HG03558 (cell line): ENCODE data around the gene PGAP3.
"Not testable (repeated sequence)": the region's sequence is repeated elsewhere in the genome, so short reads cannot be mapped to it uniquely, and the experiment has no call there.

Source experiments
- ATAC-seq: cut with Tn5 transposase; IDR thresholded peaks from one replicate; pipeline ENCODE4 v1.9.1; 2021; ENCODE audit warnings: moderate number of reproducible peaks; ENCODE audit not compliant: unreplicated experiment; ENCODE audit errors: extremely low read depth

Gene PGAP3, protein sequence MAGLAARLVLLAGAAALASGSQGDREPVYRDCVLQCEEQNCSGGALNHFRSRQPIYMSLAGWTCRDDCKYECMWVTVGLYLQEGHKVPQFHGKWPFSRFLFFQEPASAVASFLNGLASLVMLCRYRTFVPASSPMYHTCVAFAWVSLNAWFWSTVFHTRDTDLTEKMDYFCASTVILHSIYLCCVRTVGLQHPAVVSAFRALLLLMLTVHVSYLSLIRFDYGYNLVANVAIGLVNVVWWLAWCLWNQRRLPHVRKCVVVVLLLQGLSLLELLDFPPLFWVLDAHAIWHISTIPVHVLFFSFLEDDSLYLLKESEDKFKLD

DNA sequence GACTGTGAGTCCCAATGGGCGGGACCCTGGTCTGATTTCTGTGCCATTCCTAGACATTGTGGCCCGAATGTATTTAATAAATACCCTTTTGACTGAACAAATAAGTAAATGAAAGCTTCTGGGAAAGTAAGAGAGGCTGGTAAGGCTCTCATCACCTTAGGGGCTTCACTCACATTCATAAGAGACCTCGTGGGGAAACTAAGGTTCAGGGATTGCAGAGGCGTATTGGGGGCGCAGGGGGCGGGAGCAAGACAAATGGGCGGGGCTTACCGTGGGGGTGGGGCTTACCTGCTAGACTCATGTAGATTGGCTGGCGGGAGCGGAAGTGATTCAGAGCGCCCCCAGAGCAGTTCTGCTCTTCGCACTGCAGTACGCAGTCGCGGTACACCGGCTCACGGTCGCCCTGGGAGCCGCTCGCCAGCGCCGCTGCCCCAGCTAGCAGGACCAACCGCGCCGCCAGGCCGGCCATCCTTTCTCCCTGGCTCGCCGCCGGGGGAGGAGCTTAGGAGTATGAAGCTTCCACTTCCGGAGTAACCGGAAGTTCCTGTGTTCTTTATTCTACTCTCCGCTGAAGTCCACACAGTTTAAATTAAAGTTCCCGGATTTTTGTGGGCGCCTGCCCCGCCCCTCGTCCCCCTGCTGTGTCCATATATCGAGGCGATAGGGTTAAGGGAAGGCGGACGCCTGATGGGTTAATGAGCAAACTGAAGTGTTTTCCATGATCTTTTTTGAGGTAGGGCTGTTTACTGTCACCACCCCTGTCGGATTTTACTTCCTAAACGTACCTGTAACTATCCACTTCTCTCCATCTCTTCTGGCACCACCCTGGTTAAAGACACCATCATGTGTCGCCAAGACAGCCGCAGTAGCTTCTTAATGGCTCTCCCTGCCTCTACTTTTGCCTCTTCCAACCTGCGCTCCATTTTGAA, at the start of gene PGAP3:
PGAP3 (minus strand) TSS at position 512 of the 929 bp plus-strand sequence; CDS start at position 469, 43 bp downstream.
- peak; percentile 67 for ATAC-seq

DNA sequence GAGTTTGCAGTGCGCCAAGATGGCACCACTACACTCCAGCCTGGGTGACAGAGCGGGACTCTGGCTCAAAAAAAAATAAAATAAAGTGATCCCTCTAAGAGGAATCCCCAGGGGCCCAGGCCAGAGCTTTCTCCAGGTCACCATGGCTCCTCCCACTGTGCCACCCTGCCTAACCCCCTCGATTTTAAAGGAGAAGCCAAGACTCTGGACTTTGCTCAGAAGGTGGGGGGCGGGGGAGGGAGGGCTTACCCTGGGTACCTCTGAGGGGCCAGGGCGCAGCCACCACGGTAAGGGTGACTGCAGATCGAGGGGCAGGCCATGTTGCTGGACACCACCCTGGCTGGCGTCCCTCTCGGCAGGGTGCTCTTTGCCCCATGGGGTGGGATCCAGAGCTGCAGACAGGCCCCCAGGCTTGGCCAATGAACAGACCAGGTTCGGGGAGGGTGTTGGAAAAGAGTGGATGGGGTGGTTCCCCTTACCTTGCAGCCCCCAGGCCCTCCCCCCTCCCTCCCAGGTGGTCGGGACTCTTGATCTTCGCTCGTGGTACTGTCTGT, 49.4 kb upstream of the PGAP3 start:
- no peak for ATAC-seq

DNA sequence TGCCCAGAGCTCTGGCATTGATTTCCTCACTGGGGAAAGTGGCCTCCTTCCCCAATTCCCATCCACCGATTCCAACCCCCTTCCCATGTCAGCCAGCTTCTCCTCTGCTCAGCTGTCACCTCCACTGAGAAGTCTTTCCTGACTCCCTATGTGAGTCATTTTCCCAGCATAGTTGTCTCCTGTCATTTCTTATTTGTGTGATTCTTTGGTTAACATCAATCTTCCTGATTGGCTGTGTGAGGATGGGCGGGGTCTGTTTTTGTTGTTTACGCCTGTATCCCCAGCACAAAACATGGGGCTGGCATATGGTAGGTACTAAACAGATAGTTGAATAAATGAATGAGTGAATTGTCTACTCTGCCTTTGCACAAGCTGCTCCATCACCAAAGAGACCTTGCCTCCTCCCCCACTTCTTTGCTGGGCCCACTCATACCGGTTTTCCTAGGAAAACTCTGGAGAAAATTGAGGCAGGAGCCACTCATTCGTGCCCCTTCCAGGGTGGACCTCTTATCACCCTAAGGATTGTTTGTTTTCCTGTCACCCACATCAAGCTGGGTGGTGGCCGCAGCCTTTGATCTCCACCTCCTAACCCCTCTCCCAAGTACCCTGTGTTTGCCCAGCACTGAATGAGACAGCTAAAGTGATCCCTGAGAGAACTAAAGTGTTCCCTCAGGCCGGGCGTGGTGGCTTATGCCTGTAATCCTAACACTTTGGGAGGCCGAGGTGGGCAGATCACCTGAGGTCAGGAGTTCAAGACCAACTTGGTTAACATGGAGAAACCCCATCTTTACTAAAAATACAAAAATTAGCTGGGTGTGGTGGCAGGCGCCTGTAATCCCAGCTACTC, 48.7 kb upstream of the PGAP3 start:
- ATAC-seq = no peak

GRCh38 chr17:39735882-39736281, 48.0 kb upstream of the PGAP3 start:
- ATAC-seq = no peak

DNA sequence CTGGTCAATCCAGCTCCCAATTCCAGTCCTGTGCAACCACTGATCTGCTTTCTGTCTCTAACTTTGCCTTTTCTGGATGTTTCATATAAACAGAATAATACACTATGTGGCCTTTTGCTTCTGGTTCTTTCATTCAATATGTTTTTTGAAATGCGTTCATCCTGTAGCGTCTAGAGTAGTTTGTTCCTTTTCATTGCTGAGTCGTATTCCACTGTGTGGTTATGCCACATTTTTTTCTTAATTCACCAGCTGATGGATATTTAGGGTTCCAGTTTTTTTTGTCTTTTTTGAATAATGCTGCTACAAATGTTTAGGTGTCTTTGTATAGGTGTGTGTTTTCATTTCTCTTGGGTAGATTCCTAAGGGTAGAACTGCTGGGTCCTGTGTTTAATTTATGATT, 44.7 kb upstream of the PGAP3 start:
- no peak for ATAC-seq

DNA sequence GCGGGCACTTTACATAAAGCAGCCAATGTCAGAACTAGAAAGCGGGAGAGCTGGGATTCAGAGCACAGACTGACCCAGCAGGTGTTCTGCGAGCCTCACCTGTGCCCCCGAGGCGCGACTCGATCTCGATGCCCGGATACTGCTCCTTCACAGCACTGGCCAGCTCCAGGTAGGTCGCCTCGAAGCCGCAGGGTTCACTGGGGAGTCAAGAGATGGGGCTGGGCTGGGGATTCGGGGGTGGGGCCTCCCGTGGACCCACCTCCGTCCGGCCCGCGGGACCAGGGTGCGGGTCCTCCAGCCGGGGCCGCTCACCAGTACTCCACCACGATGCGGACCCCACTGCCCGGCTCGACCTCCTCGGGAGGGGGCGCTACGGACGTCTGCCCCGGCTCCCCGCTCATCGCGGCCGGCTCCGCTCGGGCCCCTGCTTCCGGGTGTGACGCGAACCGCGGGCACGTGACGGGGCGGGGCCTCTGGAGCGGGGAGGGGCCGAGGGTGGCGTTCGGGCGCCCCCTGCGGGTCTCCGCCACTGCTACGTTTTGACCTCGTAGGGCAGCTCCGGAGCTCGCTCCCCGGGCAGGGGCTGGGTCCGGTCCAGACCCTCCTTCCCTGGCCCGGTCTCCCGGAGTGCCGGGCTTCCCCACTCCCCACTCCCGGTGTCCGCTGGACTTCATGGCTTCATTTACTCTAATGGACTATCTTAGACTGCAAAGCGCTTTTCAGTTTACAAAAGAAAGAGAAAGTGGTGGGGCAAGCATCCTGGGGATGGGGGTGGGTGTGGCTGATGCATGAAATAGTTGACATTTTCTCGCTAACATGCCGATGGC, 42.5 kb upstream of the PGAP3 start, which contains the start of gene MIEN1:
MIEN1 (minus strand) TSS at position 438 of the 827 bp plus-strand sequence; CDS start at position 401, 37 bp downstream.
- peak; percentile 68 for ATAC-seq

- no peak for ATAC-seq
Observed at GRCh38 chr17:39729280-39729851, 41.5 kb upstream of the PGAP3 start.

- ATAC-seq = no peak
Observed at GRCh38 chr17:39727556-39727955, 39.7 kb upstream of the PGAP3 start.

DNA sequence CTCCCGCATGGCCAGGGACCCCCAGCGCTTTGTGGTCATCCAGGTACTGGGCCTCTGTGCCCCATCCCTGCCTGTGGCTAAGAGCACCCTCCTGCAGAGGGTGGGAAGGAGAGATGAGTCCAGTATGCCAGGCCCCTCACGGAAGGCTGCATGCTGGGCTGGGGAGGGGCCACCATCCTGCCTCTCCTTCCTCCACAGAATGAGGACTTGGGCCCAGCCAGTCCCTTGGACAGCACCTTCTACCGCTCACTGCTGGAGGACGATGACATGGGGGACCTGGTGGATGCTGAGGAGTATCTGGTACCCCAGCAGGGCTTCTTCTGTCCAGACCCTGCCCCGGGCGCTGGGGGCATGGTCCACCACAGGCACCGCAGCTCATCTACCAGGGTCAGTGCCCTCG, 38.8 kb upstream of the PGAP3 start:
- no peak for ATAC-seq

DNA sequence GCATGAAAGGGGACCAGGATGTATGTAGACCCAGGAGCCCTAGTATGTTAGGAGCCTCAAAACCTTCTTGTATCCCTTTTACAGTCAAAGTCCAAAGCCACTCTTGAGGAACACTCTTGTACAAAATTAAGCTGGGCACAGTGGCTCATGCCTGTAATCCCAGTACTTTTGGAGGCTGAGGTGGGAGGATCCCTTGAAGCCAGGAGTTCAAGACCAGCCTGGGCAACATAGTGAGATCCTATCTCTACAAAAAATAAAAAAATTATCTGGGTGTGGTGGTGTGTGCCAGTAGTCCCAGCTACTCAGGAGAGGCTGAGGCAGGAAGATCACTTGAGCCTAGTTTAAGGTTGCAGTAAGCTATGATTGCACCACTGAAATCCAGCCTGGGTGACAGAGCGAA, 38.1 kb upstream of the PGAP3 start:
- not testable (repeated sequence) for ATAC-seq

- ATAC-seq = no peak
Observed at GRCh38 chr17:39724731-39725130, 36.9 kb upstream of the PGAP3 start.

- ATAC-seq = no peak
Observed at GRCh38 chr17:39722965-39723848, 35.4 kb upstream of the PGAP3 start.

DNA sequence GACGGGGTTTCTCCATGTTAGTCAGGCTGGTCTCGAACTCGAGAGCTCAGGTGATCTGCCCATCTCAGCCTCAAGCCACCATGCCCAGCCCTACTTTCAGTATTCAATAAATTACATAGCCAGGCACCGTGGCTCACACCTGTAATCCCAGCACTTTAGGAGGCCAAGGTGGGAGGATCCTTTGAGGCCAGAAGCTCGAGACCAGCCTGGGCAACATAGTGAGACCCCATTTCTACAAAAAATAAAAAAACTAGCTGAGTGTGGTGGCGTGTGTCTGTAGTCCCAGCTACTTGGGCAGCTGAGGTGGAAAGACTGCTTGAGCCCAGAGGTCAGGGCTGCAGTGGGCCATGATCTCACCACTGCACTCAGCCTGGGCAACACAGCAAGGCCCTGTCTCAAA, 34.2 kb upstream of the PGAP3 start:
- no peak for ATAC-seq

DNA sequence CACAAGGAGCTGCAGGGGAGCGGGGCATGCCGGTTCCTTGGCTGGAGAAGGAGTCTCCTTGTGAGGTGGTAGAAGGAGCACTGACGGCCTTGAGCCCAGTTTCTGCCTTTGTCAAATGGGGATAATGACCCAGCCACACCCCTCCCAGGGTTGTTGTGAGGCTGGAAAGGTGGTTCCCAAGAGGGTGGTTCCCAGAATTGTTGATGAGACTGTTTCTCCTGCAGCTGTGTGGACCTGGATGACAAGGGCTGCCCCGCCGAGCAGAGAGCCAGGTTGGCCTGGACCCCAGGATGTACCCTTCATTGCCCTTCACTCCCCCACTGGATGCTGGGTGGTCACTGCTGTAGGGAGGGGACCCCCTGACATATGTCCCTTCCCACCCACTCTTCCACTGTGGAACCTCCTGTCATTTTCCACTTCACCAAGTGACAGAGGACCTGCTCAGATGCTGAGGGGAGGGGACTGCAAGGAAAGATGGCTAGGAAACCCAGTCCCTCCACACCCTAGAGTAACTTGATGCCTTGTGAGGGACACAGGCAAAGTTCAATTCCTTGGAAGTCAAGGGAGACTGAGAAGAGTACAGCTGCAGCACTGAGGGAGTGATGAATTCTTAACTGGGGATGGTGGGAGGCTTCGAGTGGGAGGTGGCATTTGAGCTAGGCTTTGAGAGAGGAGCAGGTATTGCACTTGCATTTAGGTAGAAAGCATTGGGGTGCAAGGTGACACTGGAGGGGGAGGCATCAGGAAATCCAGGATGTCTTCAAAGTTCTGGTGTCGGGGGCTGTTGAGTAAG, 31.9 kb upstream of the PGAP3 start:
- no peak for ATAC-seq

- no peak for ATAC-seq
Observed at GRCh38 chr17:39717660-39718059, 29.8 kb upstream of the PGAP3 start.

DNA sequence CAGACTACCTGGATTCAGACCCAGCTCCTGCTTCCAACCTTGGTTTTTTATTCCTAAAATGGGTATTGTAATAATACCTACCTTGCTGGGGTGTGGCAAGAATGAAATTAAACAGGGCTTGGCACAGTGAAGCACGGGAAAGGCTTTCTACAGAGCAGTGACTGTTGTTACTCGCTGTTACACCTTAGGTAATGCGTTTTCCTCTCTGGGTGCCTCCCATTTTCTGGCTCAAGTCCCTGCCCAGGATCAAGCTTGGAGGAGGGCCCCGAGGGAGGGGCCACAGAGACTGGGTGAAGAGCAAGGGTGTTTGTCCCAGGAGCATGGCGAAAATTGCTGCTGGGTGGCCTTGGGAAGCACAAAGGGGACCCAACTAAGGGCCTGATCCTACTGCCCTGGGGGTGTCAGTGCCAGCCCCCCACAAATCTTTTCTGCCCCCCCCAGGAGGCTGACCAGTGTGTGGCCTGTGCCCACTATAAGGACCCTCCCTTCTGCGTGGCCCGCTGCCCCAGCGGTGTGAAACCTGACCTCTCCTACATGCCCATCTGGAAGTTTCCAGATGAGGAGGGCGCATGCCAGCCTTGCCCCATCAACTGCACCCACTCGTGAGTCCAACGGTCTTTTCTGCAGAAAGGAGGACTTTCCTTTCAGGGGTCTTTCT, 29.2 kb upstream of the PGAP3 start:
- no peak for ATAC-seq
